Fibroblast of skin of left quadriceps (primary cell): ENCODE results near the gene CORO7.

Experiments used
- DNase-seq, 2 experiments: peaks; one replicate each; pipeline ENCODE4 v3.0.0-alpha.2; 2013; ENCODE audit warnings: low read depth in 2 of 2

CORO7 gene

DNA sequence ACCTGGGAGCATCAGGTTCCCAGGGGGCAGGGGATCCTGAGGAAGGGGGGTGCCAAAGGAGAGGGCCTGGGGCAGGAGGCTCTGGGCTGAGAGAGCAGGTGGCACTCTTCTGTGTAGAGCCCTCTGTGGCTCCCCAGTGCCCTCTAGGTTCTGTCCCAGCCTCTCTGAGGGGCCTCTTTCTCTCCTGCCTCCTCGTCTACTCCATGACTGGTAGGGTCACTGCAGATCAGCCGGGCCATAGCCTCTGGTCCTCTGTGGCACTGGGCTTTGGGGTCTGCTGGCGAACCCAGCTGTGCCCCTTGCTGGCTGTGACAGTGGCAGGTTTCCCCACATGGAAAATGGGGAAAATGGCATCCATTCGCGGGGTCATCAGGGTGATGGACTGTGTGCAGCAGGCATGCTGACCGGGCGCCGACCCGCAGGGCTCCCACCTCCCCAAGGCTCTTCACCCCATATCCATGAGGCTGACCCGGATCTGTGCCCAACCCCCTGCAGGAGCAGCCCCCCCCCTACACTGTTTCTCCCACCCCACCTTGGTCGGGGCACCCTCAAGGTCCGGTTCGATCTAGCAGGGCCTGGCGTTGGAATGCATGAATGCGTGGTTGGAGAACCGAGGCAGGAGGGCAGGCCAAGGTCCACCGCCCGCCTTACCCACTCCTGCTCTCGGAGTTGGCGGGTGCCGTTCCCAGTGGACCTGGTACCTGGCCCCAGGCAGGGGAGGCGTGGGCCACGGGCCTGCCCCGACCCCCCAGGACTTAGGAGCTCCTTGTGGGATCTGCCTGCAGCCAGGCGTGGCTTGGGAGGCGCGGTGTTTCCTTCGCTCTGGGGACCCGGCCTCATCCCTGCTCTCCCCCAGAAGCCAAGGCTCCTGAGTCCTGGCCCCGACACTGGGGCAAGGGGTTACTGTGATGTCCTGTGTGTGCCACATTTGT lies 94.0 kb downstream of the CORO7 start:
- no peak for DNase-seq

GRCh38 chr16:4321286-4322120 lies 94.9 kb downstream of the CORO7 start:
- no peak for DNase-seq

DNA sequence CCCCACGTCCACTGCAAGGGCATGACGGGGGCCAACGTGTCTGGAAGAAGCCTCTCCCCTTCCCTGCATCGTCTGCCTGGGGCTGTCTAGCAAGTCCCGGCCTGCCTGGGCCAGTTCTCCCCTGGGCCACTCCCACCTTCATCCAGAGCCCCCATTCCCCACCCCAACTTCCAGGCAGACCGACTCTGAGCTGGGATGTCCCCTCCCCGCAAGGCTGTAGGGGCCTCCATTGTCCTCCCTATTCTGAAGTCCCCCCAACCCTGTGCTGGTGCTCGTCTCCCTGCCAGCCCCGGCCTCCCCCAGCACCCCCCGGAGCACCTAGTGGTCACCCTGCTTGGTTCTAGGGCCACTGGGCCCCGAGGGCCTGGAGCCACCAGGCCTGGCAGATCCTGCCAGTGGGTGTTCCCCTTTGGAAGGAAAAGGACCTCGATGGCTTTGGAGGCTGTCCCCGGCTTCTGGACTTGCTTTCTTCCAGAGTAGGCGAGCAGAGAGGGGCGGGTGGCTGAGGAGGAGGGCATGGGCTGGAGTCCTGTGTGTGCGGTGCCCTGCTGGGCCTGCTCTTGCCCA lies 95.7 kb downstream of the CORO7 start:
- DNase-seq, result no peak

DNA sequence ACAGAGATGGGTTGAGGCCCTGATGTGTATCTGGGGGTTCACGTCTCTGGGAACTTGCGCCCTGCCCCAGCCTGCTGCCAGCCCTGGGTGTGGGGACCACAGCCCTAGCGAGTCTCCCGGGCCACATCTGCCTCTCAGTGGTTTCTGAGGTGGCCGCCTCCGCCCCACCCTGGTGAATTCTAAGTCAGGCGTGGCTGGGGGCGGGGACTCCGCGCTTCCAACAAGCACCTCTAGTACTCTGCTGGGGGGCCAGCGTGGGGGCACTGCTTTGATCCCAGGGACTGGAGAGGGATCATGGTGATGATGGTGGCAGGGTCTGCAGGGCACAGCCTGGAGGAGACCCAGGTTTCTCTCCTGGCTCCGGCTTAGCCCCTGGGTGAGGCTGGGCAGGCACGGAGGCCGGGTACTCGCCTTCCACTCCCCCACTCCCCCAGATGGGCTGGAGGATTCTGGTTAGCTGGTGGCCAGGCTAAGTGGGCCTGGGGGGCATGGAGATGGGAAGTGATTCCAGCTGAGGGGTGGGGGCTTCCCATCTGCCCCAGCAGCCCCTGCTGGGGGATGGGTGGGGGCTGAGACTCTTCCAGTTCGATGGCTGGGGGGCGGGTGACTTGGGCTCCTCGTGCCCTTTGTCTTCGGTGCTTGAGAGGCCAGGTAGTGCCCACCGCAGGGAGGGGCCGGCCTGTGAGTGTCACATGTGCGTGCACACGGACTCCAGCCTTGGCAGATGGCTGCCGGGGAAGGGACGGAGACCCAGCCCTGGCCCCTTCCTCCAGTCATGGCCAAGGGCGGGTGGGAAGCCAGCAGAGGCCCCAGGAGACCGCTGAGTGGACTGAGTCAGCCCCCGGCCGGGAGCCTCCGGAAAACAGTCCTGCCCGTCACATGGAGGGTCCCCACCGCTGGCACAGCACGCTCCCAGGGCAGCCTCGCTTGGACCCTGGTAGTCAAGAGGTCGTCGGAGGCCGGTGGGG lies 96.7 kb downstream of the CORO7 start:
- no peak for DNase-seq

GRCh38 chr16:4318967-4319366 lies 97.4 kb downstream of the CORO7 start:
- DNase-seq, result no peak

DNA sequence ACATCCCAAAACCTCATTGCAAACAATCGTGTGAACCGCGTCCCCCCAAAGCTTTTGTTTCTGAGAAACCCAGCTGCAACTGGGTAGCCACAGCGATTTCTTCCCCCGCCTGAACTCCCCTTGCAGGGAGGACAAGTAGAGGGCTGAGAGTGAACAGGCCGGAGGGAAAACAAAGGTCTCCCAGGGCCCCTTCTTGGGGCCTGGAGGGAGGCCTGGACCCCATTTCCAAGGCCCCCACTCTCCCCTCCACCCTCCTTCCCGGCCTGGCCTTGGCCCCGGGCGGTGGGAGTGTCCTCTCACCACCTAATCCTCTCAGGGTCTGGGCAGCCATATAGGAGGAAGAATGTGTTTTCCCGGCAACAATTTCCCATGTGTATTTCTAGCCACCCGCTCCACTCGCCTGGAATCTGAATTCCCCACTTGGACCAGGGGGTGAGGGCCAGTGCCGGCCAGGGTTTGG lies 97.9 kb downstream of the CORO7 start:
- no peak for DNase-seq

GRCh38 chr16:4317532-4318450 lies 98.6 kb downstream of the CORO7 start:
- no peak for DNase-seq

DNA sequence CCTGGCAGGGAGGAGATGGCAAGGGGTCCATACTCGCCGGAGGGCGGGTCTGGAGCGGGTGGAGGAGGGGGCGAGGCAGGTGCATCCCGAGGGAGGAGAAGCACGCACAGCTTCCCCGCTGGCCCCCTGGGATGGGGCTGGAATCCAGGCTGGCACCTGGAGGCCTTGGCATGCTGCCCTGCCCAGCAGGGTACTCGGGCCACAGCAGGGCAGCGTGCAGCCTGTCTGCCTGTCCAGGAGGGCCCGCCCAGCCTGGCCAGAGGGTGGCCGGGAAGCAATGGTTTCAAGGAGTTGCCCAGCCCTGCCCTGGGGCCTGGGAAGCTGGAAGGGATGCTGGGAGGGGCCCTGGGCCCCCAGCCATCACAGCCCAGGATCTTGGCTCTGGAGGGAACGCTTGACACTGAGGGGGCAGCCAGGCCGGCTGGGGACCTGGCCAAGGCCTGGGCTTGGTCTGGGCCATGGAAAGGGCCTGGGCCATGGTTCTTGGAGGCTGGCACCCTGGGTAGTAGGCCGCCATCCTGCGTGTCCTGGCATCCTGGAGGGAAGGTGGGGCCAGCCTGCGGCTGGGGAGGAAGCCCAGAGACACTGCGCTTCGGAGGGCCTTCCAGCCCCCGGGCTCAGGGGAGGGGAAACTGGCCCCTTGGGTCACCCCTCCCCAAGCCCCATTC lies 99.4 kb downstream of the CORO7 start:
- DNase-seq, result no peak

- no peak for DNase-seq
These were observed 100.1 kb downstream of the CORO7 start for GRCh38 chr16:4316108-4316863.

- DNase-seq, result peak; percentile 54 to 57
These were observed 100.9 kb downstream of the CORO7 start, which contains the start of gene GLIS2 for GRCh38 chr16:4315186-4316107. Gene GLIS2, plus strand, starts transcription at chr16:4316067. Its CDS starts 16,214 bp downstream, at chr16:4332281.

DNA sequence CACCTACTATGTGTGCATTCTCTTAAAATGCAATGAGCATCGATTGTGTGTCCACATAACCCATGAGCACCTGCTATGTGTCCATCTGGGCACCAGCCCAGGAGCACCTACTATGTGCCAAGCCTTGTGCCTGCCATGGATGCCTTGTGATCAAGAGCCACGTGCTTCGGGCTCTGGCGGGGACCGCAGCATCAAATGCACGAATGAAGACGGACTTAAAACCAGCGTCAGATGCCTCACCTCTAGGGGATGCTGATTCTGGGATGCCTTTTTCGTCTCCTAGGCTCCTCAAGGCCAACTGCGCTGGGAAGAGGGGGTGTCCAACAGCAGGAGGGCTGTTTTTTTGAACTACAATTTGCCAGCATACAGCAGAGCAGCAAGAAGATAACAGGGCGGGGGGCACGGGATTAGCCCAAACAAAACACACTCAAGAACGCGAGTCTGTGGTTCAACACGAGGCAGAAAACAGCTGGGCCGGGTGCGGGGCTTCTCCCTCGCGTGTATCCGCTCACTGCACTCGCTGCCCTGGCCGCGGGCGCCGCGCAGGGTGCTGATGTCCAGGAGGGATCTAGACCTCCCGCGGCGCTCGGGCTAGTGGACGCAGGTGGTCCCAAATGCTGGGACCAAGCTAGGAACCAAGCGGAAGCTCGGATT lies 101.7 kb downstream of the CORO7 start:
- no peak for DNase-seq

DNA sequence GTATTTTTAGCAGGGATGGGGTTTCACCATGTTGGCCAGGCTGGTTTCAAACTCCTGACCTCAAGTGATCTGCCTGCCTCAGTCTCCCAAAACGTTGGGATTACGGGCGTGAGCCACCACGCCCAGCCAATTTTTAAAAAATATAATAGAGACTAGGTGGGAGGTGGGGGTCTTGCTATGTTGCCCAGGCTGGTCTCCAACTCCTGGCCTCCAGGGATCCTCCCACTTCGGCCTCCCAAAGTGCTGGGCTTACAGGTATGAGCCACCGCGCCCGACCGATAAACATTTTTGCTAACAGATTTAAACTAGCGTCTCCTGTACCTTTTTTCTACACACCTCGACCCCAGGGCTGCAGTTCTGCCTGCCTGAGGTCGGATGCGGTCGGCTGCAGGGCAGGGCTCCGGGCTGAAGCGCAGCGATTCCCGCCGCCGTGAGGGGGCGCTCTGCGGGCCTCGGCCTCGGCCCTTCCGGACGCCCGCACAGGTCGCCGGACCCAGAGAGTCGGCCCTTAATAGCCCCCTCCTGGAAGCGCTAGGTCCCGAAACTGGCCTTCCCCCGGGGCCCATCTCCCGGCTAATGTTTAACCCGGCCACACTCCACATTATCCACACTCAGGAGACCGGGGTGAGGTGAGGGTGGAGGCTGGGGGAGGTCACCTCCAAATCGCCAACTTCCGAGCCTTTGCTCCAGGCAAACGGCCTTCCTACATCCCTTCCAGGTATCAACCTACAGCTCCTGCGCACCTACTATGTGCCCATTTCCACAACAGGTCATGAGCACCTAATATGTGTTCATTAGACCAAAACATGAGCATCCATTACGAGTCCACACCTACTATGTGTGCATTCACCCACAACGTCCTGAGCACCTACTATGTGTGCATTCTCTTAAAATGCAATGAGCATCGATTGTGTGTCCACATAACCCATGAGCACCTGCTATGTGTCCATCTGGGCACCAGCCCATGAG lies 102.5 kb downstream of the CORO7 start:
- no peak for DNase-seq

DNA sequence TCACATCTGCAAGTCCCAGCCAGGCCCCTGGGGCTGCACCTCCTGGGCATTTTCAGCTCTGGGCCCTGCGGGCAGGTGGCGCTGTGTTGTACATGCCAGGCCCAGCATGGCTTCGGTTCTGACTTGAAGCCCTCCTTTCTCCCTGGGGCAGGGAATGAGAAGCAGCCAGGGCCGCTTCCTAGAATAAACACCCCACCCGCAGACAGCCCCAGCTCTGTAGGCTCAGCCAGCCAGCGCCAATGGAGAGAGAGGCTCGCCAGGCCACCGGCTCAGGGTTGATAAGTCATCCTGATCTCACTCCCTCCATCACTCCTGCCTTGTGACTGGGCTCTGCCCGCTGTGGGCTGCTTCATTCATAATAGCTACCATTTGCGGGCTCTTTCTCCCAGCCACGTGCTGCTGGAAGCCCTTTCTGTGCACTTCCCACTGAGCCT lies 106.5 kb downstream of the CORO7 start:
- no peak for DNase-seq

DNA sequence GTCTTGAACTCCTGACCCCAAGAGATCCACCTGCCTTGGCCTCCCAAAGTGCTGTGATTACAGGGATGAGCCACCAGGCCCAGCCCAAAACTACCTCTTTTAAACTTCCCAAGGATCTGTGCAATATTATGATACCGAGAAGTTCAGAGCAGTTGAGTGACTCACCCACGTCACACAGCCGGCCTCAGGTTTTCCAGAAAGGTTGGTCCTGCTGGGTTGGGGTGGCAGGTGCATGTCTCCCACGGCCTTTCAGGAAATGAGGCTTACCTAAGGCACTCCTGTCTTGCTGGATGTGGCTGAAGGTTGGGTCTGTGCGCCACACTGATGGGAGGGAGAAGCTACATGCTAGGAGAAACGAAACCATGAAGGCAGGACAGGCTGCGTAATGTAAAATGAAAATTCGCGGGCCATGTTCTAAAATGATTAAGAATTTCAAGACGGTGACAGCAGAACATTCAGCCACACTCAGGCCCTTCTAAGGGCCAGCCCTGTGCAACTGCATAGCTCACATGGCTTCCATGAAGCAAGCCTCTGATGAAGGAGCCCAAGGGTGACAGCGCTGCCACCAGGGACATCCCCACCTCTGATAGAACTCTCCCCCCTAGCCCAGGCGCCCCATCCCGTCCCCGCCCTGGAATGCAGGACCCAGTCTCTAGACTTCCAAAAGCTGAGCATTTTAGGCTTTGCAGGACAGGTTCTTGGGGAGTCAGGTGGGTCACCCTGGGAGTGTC lies 107.1 kb downstream of the CORO7 start:
- DNase-seq, result no peak
